HepG2 (cell line): ENCODE data around the gene ETFA. TPM values are rescaled to one million over a fixed set of nuclear protein-coding genes. Genes with fewer than 3 reads are reported as not detected.

ENCODE experiments used
- ADNP ChIP-seq: sonication (generic); formaldehyde crosslinking; IDR thresholded peaks from 2 replicates; pipeline ENCODE4 v1.4.0; 2020; ENCODE audit warnings: missing genetic modification reagents
- AGO1 ChIP-seq: fragments of 200-400 bp; formaldehyde crosslinking; IDR thresholded peaks from 2 replicates; pipeline ENCODE4 v1.6.1; 2017; ENCODE audit warnings: mild to moderate bottlenecking, low read depth, low read length, moderate library complexity; ENCODE audit not compliant: poor library complexity, severe bottlenecking
- AKNA ChIP-seq: sonication (generic); formaldehyde crosslinking; IDR thresholded peaks from 2 replicates; pipeline ENCODE4 v1.4.0; 2020; ENCODE audit warnings: missing genetic modification reagents, borderline replicate concordance
- CC2D1A ChIP-seq: sonication (generic); formaldehyde crosslinking; IDR thresholded peaks from 2 replicates; pipeline ENCODE4 v1.8.1; 2023; ENCODE audit warnings: mild to moderate bottlenecking, missing genetic modification reagents
- FOXO1 ChIP-seq: sonication (generic); formaldehyde crosslinking; IDR thresholded peaks from 2 replicates; pipeline ENCODE4 v1.4.0; 2020; ENCODE audit warnings: missing genetic modification reagents
- MYPOP ChIP-seq: sonication (generic); formaldehyde crosslinking; IDR thresholded peaks from 2 replicates; pipeline ENCODE4 v1.8.1; 2023; ENCODE audit warnings: mild to moderate bottlenecking, moderate library complexity, missing genetic modification reagents
- PRMT3 ChIP-seq: sonication (generic); formaldehyde crosslinking; IDR thresholded peaks from 2 replicates; pipeline ENCODE4 v1.8.1; 2022; ENCODE audit warnings: low read depth, mild to moderate bottlenecking, moderate library complexity, missing genetic modification reagents, borderline replicate concordance
- RARG ChIP-seq: sonication (generic); formaldehyde crosslinking; IDR thresholded peaks from 2 replicates; pipeline ENCODE4 v1.4.0; 2020; ENCODE audit warnings: low read depth, mild to moderate bottlenecking, missing genetic modification reagents
- SOX13 ChIP-seq, 3 experiments: fragments of 450-650 bp in 1 of 3; sonication (generic) in 1 of 3; formaldehyde crosslinking in 1 of 3; IDR thresholded peaks in 2 of 3; conservative IDR thresholded peaks in 1 of 3; 2 replicates each; pipeline versions ENCODE4 v1.5.0 to v1.6.1; 2016 to 2020; ENCODE audit warnings: antibody characterized with exemption in 1 of 3, mild to moderate bottlenecking in 1 of 3, missing compliant biosample characterization in 1 of 3, missing genetic modification reagents in 1 of 3, moderate library complexity in 1 of 3
- TARDBP ChIP-seq: sonication (generic); formaldehyde crosslinking; IDR thresholded peaks from 2 replicates; pipeline ENCODE4 v1.8.0; 2022; ENCODE audit warnings: mild to moderate bottlenecking, missing genetic modification reagents
- TEAD2 ChIP-seq: sonication (generic); formaldehyde crosslinking; IDR thresholded peaks from 2 replicates; pipeline ENCODE4 v1.9.0; 2021; ENCODE audit warnings: missing genetic modification reagents
- YEATS2 ChIP-seq: sonication (generic); formaldehyde crosslinking; IDR thresholded peaks from 2 replicates; pipeline ENCODE4 v1.4.0; 2020; ENCODE audit warnings: missing genetic modification reagents, borderline replicate concordance
- ZFP36L1 ChIP-seq: sonication (generic); formaldehyde crosslinking; IDR thresholded peaks from 2 replicates; pipeline ENCODE4 v1.8.0; 2022; ENCODE audit warnings: mild to moderate bottlenecking, missing genetic modification reagents, moderate library complexity
- ZFX ChIP-seq: sonication (generic); formaldehyde crosslinking; IDR thresholded peaks from 2 replicates; pipeline ENCODE4 v1.4.0; 2020; ENCODE audit warnings: mild to moderate bottlenecking, low read depth, missing genetic modification reagents, moderate library complexity
- ZFYVE20 ChIP-seq: sonication (generic); formaldehyde crosslinking; IDR thresholded peaks from 2 replicates; pipeline ENCODE4 v1.8.0; 2023; ENCODE audit warnings: low read depth, mild to moderate bottlenecking, moderate library complexity, missing genetic modification reagents, borderline replicate concordance
- ZNF34 ChIP-seq: sonication (generic); formaldehyde crosslinking; IDR thresholded peaks from 2 replicates; pipeline ENCODE4 v1.4.0; 2020; ENCODE audit warnings: mild to moderate bottlenecking, missing genetic modification reagents, borderline replicate concordance
- ZNF354B ChIP-seq: sonication (generic); formaldehyde crosslinking; IDR thresholded peaks from 2 replicates; pipeline ENCODE4 v1.8.0; 2022; ENCODE audit warnings: mild to moderate bottlenecking, missing genetic modification reagents
- ZNF598 ChIP-seq: sonication (generic); formaldehyde crosslinking; IDR thresholded peaks from 2 replicates; pipeline ENCODE4 v1.5.1; 2020; ENCODE audit warnings: mild to moderate bottlenecking, missing genetic modification reagents, borderline replicate concordance
- ZNF670 ChIP-seq: sonication (generic); formaldehyde crosslinking; IDR thresholded peaks from 2 replicates; pipeline ENCODE4 v1.8.0; 2022; ENCODE audit warnings: mild to moderate bottlenecking, missing genetic modification reagents, borderline replicate concordance
- ZNF746 ChIP-seq: sonication (generic); formaldehyde crosslinking; IDR thresholded peaks from 2 replicates; pipeline ENCODE4 v1.8.0; 2022; ENCODE audit warnings: mild to moderate bottlenecking, missing genetic modification reagents
- ZNF75D ChIP-seq: sonication (generic); formaldehyde crosslinking; IDR thresholded peaks from 2 replicates; pipeline ENCODE4 v1.8.1; 2023; ENCODE audit warnings: missing genetic modification reagents, mild to moderate bottlenecking, borderline replicate concordance
- ZNF883 ChIP-seq: sonication (generic); formaldehyde crosslinking; IDR thresholded peaks from 2 replicates; pipeline ENCODE4 v1.5.1; 2020; ENCODE audit warnings: mild to moderate bottlenecking, missing genetic modification reagents; ENCODE audit errors: not compliant biosample characterization
- ZSCAN21 ChIP-seq: sonication (generic); formaldehyde crosslinking; IDR thresholded peaks from 2 replicates; pipeline ENCODE4 v1.8.0; 2022; ENCODE audit warnings: mild to moderate bottlenecking, missing genetic modification reagents, moderate library complexity, borderline replicate concordance
- polyA plus RNA-seq, 8 experiments: library from polyadenylated mRNA; depleted of rRNA in 3 of 8; stranded (reverse) in 7 of 8; unstranded in 1 of 8; fragments of >200 nt; fragmentation: Illumina TruSeq in 4 of 8; extraction: Trizol in 4 of 8; gene quantifications; 2 replicates each; pipeline versions ENCODE4 v1.2.1 to v1.2.3, GENCODE V29; 2011 to 2016; ENCODE audit warnings: low read depth in 4 of 8, missing spikeins in 1 of 8, mixed read lengths in 1 of 8; ENCODE audit not compliant: insufficient read depth in 1 of 8
- total RNA-seq, 5 experiments: library from RNA; depleted of rRNA; stranded (reverse); fragments of >200 nt; fragmentation: Illumina TruSeq; extraction: Trizol; gene quantifications; 2 replicates each; pipeline ENCODE4 v1.2.3, GENCODE V29; 2016; ENCODE audit warnings: low read depth in 1 of 5

Gene ETFA
- total and polyA plus RNA-seq, 2 of the 13 experiments (the other 11 are each of a cell fraction or from before 2014, with no cell fraction given), result 291 to 396 TPM

GRCh38 chr15:76333720-76334437 is 22.6 kb upstream of the ETFA start (continued):
- no peak for TF ChIP-seq AKNA
- no peak for TF ChIP-seq ZNF598 (CRISPR knock-in tag)
- TF ChIP-seq ZNF34 (CRISPR knock-in tag), result no peak
- TF ChIP-seq ZNF746, result peak; percentile 84
- TF ChIP-seq PRMT3 (CRISPR knock-in tag), result no peak
- peak; percentile 61; the same call in 1 of the 2 replicates for TF ChIP-seq TARDBP (CRISPR knock-in tag)
- no peak; the same call in 1 of the 2 replicates for TF ChIP-seq ZSCAN21 (CRISPR knock-in tag)
- TF ChIP-seq ZFX (CRISPR knock-in tag), result peak; percentile 77
- TF ChIP-seq MYPOP (CRISPR knock-in tag), result 0 out of 2 replicates have a peak, but pooled peaks have one; percentile 43
- no peak for TF ChIP-seq ZNF354B (CRISPR knock-in tag)
- no peak for TF ChIP-seq ZNF75D (CRISPR knock-in tag)
- TF ChIP-seq ADNP (CRISPR knock-in tag), result no peak
- TF ChIP-seq ZFP36L1 (CRISPR knock-in tag), result 0 out of 2 replicates have a peak, but pooled peaks have one; percentile 53
- TF ChIP-seq TEAD2 (CRISPR knock-in tag), result no peak
- no peak for TF ChIP-seq RARG (CRISPR knock-in tag)
- no peak for TF ChIP-seq CC2D1A (CRISPR knock-in tag)
- TF ChIP-seq SOX13 (IDR thresholded peaks at IDR 0.05), result no peak
- TF ChIP-seq SOX13 (CRISPR knock-in tag; conservative IDR thresholded peaks at IDR 0.05 in 1 of 2, IDR thresholded peaks at IDR 0.05 in 1 of 2), result peak in 1 of 2 experiments; percentile 43; a peak in 1 of 4 replicates
- TF ChIP-seq ZNF883 (CRISPR knock-in tag), result no peak
- peak; percentile 71; the same call in 1 of the 2 replicates for TF ChIP-seq YEATS2 (CRISPR knock-in tag)
- no peak for TF ChIP-seq ZFYVE20 (CRISPR knock-in tag)
- no peak for TF ChIP-seq ZNF670
- no peak for TF ChIP-seq AGO1
- 0 out of 2 replicates have a peak, but pooled peaks have one; percentile 15 for TF ChIP-seq FOXO1
